Panc1 (cell line): ENCODE data around the gene SFN.

Experiments used
- POLR2AphosphoS5 ChIP-seq: IDR thresholded peaks from 2 replicates; pipeline ENCODE4 v1.6.1; 2012; ENCODE audit warnings: mild to moderate bottlenecking, low read depth, low read length, moderate library complexity
- SIN3A ChIP-seq: IDR thresholded peaks from 2 replicates; pipeline ENCODE4 v1.6.1; 2012; ENCODE audit warnings: low read depth, mild to moderate bottlenecking, low read length, moderate library complexity, borderline replicate concordance; ENCODE audit not compliant: insufficient read depth
- TF ChIP-seq, protein P1 (sequence below): fragments of 450-650 bp; IDR thresholded peaks from 2 replicates; pipeline ENCODE4 v1.5.1; 2017; ENCODE audit warnings: mild to moderate bottlenecking
- TF ChIP-seq, protein P2 (sequence below), 2 experiments: IDR thresholded peaks; 2 replicates each; pipeline ENCODE4 v1.6.1; 2011 to 2012; ENCODE audit warnings: low read depth in 2 of 2, control low read depth in 1 of 2, low read length in 1 of 2, mild to moderate bottlenecking in 1 of 2, moderate library complexity in 1 of 2; ENCODE audit not compliant: insufficient read depth in 1 of 2

DNA sequence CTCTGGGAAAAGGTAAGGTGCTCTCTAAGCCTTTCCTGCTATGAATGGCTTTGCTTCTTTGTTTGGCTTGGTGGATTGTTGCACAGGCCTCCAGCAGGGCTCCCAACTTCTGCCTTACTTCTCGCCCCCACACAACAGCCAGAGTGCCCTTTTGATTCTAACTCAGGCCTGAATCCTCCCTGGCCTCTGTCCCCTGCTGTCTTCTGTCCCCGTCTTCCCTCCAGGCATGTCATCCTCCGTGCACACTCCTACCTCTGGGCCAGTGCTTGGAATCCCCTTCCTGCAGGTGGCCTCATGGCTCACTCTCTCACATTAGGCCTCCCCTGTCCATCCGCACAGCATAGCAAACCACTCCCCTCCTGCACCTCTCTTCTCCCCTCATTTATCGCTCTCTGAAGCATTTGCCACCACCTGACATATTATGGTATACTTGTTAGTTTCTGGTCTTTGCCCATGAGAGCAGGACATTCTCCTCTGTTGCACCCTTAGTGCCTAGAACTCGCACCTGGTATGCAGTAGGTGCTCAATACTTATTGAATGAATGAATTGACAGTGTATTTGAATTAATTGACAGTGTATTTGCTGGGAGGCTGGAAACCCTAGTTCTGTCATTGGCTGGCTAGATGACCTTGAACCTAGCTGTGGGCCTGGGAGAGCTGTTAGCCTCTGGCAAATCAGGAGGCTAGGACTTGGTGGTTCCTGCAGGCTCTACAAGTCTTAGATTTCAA lies 33.6 kb upstream of the SFN start:
- TF ChIP-seq, protein P1, sequence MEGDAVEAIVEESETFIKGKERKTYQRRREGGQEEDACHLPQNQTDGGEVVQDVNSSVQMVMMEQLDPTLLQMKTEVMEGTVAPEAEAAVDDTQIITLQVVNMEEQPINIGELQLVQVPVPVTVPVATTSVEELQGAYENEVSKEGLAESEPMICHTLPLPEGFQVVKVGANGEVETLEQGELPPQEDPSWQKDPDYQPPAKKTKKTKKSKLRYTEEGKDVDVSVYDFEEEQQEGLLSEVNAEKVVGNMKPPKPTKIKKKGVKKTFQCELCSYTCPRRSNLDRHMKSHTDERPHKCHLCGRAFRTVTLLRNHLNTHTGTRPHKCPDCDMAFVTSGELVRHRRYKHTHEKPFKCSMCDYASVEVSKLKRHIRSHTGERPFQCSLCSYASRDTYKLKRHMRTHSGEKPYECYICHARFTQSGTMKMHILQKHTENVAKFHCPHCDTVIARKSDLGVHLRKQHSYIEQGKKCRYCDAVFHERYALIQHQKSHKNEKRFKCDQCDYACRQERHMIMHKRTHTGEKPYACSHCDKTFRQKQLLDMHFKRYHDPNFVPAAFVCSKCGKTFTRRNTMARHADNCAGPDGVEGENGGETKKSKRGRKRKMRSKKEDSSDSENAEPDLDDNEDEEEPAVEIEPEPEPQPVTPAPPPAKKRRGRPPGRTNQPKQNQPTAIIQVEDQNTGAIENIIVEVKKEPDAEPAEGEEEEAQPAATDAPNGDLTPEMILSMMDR, result no peak
- TF ChIP-seq POLR2AphosphoS5 (no peak), SIN3A (no peak)
- TF ChIP-seq, protein P2, sequence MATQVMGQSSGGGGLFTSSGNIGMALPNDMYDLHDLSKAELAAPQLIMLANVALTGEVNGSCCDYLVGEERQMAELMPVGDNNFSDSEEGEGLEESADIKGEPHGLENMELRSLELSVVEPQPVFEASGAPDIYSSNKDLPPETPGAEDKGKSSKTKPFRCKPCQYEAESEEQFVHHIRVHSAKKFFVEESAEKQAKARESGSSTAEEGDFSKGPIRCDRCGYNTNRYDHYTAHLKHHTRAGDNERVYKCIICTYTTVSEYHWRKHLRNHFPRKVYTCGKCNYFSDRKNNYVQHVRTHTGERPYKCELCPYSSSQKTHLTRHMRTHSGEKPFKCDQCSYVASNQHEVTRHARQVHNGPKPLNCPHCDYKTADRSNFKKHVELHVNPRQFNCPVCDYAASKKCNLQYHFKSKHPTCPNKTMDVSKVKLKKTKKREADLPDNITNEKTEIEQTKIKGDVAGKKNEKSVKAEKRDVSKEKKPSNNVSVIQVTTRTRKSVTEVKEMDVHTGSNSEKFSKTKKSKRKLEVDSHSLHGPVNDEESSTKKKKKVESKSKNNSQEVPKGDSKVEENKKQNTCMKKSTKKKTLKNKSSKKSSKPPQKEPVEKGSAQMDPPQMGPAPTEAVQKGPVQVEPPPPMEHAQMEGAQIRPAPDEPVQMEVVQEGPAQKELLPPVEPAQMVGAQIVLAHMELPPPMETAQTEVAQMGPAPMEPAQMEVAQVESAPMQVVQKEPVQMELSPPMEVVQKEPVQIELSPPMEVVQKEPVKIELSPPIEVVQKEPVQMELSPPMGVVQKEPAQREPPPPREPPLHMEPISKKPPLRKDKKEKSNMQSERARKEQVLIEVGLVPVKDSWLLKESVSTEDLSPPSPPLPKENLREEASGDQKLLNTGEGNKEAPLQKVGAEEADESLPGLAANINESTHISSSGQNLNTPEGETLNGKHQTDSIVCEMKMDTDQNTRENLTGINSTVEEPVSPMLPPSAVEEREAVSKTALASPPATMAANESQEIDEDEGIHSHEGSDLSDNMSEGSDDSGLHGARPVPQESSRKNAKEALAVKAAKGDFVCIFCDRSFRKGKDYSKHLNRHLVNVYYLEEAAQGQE (IDR thresholded peaks at IDR 0.05; ENCODE audit: insufficient read depth in 1 of 2, low read depth in 2 of 2, low read length in 1 of 2), result no peak
